ENCODE measurements around the gene MMEL1. TPM values are rescaled to one million over a fixed set of nuclear protein-coding genes. Genes with fewer than 3 reads are reported as not detected.
A peak's percentile ranks its signal among the peaks of the same experiment; 100 is the strongest.

MMEL1 gene
- total and polyA plus RNA-seq, 2 of the 13 experiments (the other 11 are each of a cell fraction or from before 2014, with no cell fraction given), result 0.48 TPM; not detected in 1

- no peak for TF ChIP-seq MAFK (conservative IDR thresholded peaks at IDR 0.05 in 1 of 2, IDR thresholded peaks at IDR 0.05 in 1 of 2; ENCODE audit: low read length in 2 of 2)
- no peak for TF ChIP-seq HDAC2 (CRISPR knock-in tag; IDR thresholded peaks at IDR 0.05)
- TF ChIP-seq ZNF143 (CRISPR knock-in tag; IDR thresholded peaks at IDR 0.05), result 0 out of 2 replicates have a peak, but pooled peaks have one; percentile 11
- TF ChIP-seq E2F2 (CRISPR knock-in tag; IDR thresholded peaks at IDR 0.05; ENCODE audit: borderline replicate concordance), result no peak
- TF ChIP-seq LCORL (IDR thresholded peaks at IDR 0.05), result no peak
- no peak; the same call in 1 of the 2 replicates for TF ChIP-seq LCORL (CRISPR knock-in tag; IDR thresholded peaks at IDR 0.05)
- 0 out of 2 replicates have a peak, but pooled peaks have one; percentile 52 for TF ChIP-seq TERF1 (CRISPR knock-in tag; IDR thresholded peaks at IDR 0.05)
- no peak for TF ChIP-seq MIXL1 (CRISPR knock-in tag; IDR thresholded peaks at IDR 0.05)
- TF ChIP-seq GATAD2A (CRISPR knock-in tag; IDR thresholded peaks at IDR 0.05), result no peak
- peak; percentile 48; the same call in 1 of the 2 replicates for TF ChIP-seq CTCF (CRISPR knock-in tag; IDR thresholded peaks at IDR 0.05)
- no peak for TF ChIP-seq ATF5 (CRISPR knock-in tag; IDR thresholded peaks at IDR 0.05; ENCODE audit: low read depth)
- TF ChIP-seq MAZ (IDR thresholded peaks at IDR 0.05; ENCODE audit: borderline replicate concordance, low read depth, low read length), result no peak
- peak; percentile 52; the same call in 1 of the 2 replicates for TF ChIP-seq MAZ (CRISPR knock-in tag; IDR thresholded peaks at IDR 0.05; ENCODE audit: low read depth)
- TF ChIP-seq NFKB2 (CRISPR knock-in tag; IDR thresholded peaks at IDR 0.05; ENCODE audit: borderline replicate concordance), result no peak
- no peak for TF ChIP-seq LBX2 (CRISPR knock-in tag; IDR thresholded peaks at IDR 0.05; ENCODE audit: borderline replicate concordance)
- TF ChIP-seq ONECUT2 (CRISPR knock-in tag; IDR thresholded peaks at IDR 0.05), result no peak
- TF ChIP-seq PHF20 (CRISPR knock-in tag; IDR thresholded peaks at IDR 0.05), result no peak
Measured at GRCh38 chr1:2556678-2557481, 75.9 kb downstream of the MMEL1 start (continued).

Data from HepG2 (cell line).